ENCODE data around the gene SOHLH1. TPM values are rescaled to one million over a fixed set of nuclear protein-coding genes. Genes with fewer than 3 reads are reported as not detected.
"Not testable (repeated sequence)": the region's sequence is repeated elsewhere in the genome, so short reads cannot be mapped to it uniquely, and the experiment has no call there.

SOHLH1 gene
- total and polyA plus RNA-seq, 2 experiments from 2014 or later, result not detected

DNA sequence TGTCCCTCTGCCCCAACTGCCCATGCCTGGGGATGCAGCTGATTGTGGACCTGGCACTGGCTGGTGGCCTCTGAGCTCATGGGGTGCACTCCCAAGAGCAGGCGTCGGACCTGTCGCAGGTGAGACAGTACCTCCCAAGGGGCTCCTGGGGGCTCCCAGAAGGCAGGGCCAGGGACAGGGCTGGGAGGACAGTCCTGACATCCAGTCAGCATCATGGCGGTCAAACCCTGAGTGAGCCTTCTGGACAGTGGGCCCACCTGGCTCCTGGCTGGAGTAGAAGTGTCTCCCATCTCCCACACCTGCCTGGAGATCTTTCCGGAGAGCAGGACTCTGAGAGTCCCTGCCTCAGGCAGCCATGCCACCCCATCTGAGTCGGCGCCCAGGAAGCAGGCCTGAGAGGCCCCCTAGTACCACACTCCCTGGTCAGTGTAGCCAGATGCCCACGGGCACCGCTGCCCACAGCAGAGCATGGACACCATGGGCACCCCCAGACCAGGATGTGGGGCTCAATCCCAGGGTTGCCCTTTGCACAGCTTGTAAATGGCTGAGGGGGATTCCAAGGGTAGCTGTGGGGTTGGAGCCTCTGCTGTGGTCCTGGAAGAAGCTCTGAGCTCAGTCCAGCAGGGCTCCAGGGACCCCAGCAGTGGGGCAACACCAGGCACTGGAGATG is 29.5 kb downstream of the SOHLH1 start:
- no peak for DNase-seq (ENCODE audit: low read depth in 1 of 2, low spot score in 1 of 2)
- H3K9me3 ChIP-seq (ENCODE audit: low read depth), result no peaks in the 10 kb centered on the region

DNA sequence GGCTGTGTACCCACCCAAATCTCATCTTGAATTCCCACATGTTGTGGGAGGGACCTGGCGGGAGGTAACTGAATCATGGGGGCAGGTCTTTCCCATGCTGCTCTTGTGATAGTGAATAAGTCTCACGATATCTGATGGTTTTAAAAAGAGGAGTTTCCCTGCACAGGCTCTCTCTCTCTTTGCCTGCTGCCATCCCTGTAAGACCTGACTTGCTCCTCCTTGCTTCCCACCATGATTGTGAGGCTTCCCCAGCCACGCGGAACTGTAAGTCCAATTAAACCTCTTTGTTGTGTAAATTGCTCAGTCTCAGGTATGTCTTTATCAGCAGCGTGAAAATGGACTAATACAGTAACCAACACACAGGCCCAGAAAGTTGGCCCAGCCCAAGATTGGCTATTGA is 30.3 kb downstream of the SOHLH1 start:
- not testable (repeated sequence) for H3K27me3 ChIP-seq; DNase-seq (ENCODE audit: low read depth in 1 of 2, low spot score in 1 of 2); H3K4me3 ChIP-seq; H3K9me3 ChIP-seq (ENCODE audit: low read depth); H3K27ac ChIP-seq; H3K36me3 ChIP-seq; H3K4me1 ChIP-seq (ENCODE audit: low read depth)

More for the DNA sequence above, 29.5 kb downstream of the SOHLH1 start:
- no peaks in the 10 kb centered on the region for H3K27me3 ChIP-seq
- no peak overlapping the region for H3K4me3 ChIP-seq
- H3K36me3 ChIP-seq, result no peaks in the 10 kb centered on the region
- TF ChIP-seq CTCF (IDR thresholded peaks at IDR 0.05; ENCODE audit: low read depth, low read length), result no peak
- H3K27ac ChIP-seq, result no peak overlapping the region
- H3K4me1 ChIP-seq (ENCODE audit: low read depth), result no peaks in the 10 kb centered on the region

DNA sequence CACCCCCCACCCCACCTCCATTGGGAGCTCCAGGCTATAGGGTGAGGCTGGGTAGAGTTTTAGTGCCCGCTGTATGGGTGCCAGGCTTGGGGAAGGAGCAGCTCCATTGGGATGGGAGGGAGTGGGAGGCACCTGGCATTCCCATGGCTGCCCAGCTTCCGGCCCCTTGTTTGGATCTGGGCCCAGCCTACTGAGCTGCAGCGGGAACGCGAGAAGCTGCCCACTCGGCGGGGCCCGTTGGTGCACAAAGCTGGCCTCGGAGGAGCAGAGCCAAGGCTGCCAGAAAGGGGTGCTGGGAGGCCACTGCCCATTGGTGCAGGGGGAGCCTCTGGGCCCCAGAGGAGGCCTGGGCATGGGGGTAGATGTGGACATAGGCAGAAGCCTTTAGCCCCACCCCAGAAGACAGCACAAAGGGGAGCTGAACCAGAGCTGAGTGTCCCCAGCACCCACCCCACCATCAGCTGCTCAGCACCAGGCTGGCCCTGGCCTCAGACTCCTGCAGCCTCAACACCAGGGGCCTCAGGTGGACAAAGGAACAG is 31.7 kb downstream of the SOHLH1 start:
- Histone ChIP-seq H3K27ac (no peak overlapping the region), H3K36me3 (no peaks in the 10 kb centered on the region), H3K27me3 (no peaks in the 10 kb centered on the region), H3K4me3 (no peak overlapping the region), H3K9me3 (ENCODE audit: low read depth) (no peaks in the 10 kb centered on the region), H3K4me1 (ENCODE audit: low read depth) (peaks cover 1% of the 10 kb centered on the region)
- DNase-seq (ENCODE audit: low read depth in 1 of 2, low spot score in 1 of 2), result no peak
- TF ChIP-seq CTCF (IDR thresholded peaks at IDR 0.05; ENCODE audit: low read depth, low read length), result no peak

GRCh38 chr9:135666534-135667462 is 32.5 kb downstream of the SOHLH1 start:
- no peak overlapping the region for H3K27ac ChIP-seq
- no peak overlapping the region for H3K4me3 ChIP-seq
- DNase-seq (ENCODE audit: low read depth in 1 of 2, low spot score in 1 of 2), result no peak
- H3K27me3 ChIP-seq, result no peaks in the 10 kb centered on the region
- no peak for TF ChIP-seq CTCF (IDR thresholded peaks at IDR 0.05; ENCODE audit: low read depth, low read length)
- H3K36me3 ChIP-seq, result no peaks in the 10 kb centered on the region
- H3K9me3 ChIP-seq (ENCODE audit: low read depth), result no peaks in the 10 kb centered on the region
- H3K4me1 ChIP-seq (ENCODE audit: low read depth), result peaks cover 8% of the 10 kb centered on the region

GRCh38 chr9:135665795-135666189 is 33.5 kb downstream of the SOHLH1 start:
- Histone ChIP-seq H3K27ac (no peak overlapping the region), H3K36me3 (no peaks in the 10 kb centered on the region), H3K27me3 (no peaks in the 10 kb centered on the region), H3K4me1 (ENCODE audit: low read depth) (peaks cover 8% of the 10 kb centered on the region), H3K9me3 (ENCODE audit: low read depth) (no peaks in the 10 kb centered on the region), H3K4me3 (no peak overlapping the region)
- no peak for TF ChIP-seq CTCF (IDR thresholded peaks at IDR 0.05; ENCODE audit: low read depth, low read length)
- no peak for DNase-seq (ENCODE audit: low read depth in 1 of 2, low spot score in 1 of 2)

All from cardiac muscle cell (in vitro differentiated cells and primary cell).